OCI-LY7 (cell line): ENCODE measurements around the gene KCNJ2.

Source experiments
- CTCF ChIP-seq: fragments of 200-600 bp; sonication (generic); conservative IDR thresholded peaks from 2 replicates; pipeline ENCODE4 v1.5.1; 2014; ENCODE audit warnings: mild to moderate bottlenecking, antibody characterized with exemption, low read length, moderate library complexity, mixed read lengths
- EZH2phosphoT487 ChIP-seq: fragments of 200-600 bp; sonication (generic); IDR thresholded peaks from 2 replicates; pipeline ENCODE4 v1.6.1; 2018; ENCODE audit warnings: low read depth, borderline replicate concordance, mild to moderate bottlenecking, mixed run types, antibody characterized with exemption, low read length, moderate library complexity, mixed read lengths

GRCh38 chr17:70165383-70165782, 3.9 kb upstream of the KCNJ2 start:
- TF ChIP-seq CTCF: no peak
- TF ChIP-seq EZH2phosphoT487: no peak
